ENCODE results near the gene HECA. TPM values are rescaled to one million over a fixed set of nuclear protein-coding genes. Genes with fewer than 3 reads are reported as not detected.
"Not testable (repeated sequence)": the region's sequence is repeated elsewhere in the genome, so short reads cannot be mapped to it uniquely, and the experiment has no call there.

The HECA gene
- total RNA-seq, 2 donors from 2014 or later: 46.7 to 58.3 TPM

DNA sequence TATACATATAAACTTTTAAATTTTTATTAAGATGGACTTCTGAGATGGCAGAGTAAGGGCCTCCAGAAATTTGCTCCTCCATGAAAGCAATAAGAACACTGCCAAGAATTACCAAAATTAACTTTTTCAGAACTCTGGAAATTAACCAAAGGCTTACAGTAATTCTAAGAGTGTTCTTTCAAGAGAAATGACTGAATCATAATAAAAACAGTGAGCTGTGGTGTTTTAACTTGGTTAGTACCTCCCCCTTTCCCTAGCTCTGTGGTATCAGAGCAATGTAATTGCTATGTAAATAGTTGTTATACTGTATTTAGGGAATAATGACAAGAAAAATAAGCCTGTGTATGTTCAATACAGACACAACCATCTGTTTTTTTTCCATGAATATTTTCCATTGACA lies 19.0 kb downstream of the HECA start:
- Histone ChIP-seq H3K9me3 (no peaks in the 10 kb centered on the region), H3K4me1 (ENCODE audit: control insufficient read depth in 1 of 2, low read depth in 2 of 2) (peaks cover 34 to 82% of the 10 kb centered on the region in 2 donors), H3K27me3 (replicated peaks; ENCODE audit: insufficient read depth) (no peaks in the 10 kb centered on the region), H3K36me3 (no peaks in the 10 kb centered on the region), H3K27ac (no peak overlapping the region), H3K4me3 (no peak overlapping the region)
- peak; percentile 55 for ATAC-seq (ENCODE audit: insufficient number of reproducible peaks, low FRiP score, low read depth)
- no peak for DNase-seq (ENCODE audit: low spot score)
- TF ChIP-seq, protein P1, sequence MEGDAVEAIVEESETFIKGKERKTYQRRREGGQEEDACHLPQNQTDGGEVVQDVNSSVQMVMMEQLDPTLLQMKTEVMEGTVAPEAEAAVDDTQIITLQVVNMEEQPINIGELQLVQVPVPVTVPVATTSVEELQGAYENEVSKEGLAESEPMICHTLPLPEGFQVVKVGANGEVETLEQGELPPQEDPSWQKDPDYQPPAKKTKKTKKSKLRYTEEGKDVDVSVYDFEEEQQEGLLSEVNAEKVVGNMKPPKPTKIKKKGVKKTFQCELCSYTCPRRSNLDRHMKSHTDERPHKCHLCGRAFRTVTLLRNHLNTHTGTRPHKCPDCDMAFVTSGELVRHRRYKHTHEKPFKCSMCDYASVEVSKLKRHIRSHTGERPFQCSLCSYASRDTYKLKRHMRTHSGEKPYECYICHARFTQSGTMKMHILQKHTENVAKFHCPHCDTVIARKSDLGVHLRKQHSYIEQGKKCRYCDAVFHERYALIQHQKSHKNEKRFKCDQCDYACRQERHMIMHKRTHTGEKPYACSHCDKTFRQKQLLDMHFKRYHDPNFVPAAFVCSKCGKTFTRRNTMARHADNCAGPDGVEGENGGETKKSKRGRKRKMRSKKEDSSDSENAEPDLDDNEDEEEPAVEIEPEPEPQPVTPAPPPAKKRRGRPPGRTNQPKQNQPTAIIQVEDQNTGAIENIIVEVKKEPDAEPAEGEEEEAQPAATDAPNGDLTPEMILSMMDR (IDR thresholded peaks at IDR 0.05): no peak

DNA sequence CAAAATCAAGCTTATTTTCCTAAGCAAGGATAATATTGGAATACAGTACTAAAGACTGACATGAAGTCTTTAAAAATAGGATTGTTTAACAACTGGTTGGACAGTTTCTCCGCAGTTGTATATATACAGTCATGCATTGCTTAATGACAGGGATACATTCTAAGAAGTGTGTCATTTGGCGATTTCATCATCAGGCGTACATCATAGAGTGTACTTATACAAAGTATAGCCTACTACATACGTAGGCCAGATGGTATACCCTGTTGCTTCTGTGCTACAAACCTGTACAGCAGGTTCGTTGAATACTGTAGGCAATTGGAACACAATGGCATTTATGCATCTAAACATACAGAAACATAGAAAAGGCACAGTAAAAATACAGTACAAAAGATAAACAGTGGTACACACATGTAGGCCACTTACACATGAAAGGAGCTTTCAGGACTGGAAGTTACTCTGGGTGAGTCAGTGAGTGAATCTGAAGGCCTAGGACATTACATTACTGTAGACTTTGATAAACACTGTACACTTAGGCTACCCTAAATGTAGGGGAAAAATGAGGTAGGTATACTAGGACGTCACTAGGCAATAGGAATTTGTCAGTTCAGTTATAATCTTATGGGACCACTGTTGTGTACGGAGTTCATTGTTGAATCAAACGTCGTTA lies 20.1 kb downstream of the HECA start:
- H3K4me3 ChIP-seq: no peak overlapping the region
- no peaks in the 10 kb centered on the region for H3K9me3 ChIP-seq
- H3K4me1 ChIP-seq (ENCODE audit: control insufficient read depth in 1 of 2, low read depth in 2 of 2): peaks cover 25 to 82% of the 10 kb centered on the region in 2 donors
- TF ChIP-seq, protein P1 (IDR thresholded peaks at IDR 0.05): no peak
- no peak for ATAC-seq (ENCODE audit: insufficient number of reproducible peaks, low FRiP score, low read depth)
- H3K36me3 ChIP-seq: no peaks in the 10 kb centered on the region
- no peak for DNase-seq (ENCODE audit: low spot score)
- no peaks in the 10 kb centered on the region for H3K27me3 ChIP-seq (replicated peaks; ENCODE audit: insufficient read depth)
- no peak overlapping the region for H3K27ac ChIP-seq

DNA sequence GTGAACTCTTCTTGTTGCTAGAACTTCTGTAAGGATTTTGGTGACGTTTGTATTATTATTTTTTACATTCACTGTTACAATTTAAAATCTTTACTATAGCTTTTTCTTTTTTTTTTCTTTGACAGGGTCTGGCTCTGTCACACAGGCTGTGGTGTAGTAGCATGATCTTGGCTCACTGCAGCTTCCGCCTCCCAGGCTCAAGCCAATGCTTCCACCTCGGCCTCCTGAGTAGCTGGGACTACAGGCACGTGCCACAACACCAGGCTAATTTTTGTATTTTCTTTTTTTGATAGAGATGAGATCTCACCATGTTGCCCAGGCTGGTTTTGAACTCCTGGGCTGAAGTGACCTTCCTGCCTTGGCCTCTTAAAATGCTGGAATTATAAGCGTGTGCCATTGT lies 21.2 kb downstream of the HECA start:
- TF ChIP-seq, protein P1 (IDR thresholded peaks at IDR 0.05): no peak
- DNase-seq (ENCODE audit: low spot score) (no peak), ATAC-seq (ENCODE audit: insufficient number of reproducible peaks, low FRiP score, low read depth) (no peak)
- H3K27ac ChIP-seq: no peak overlapping the region
- H3K9me3 ChIP-seq: no peaks in the 10 kb centered on the region
- H3K4me3 ChIP-seq: no peak overlapping the region
- no peaks in the 10 kb centered on the region for H3K27me3 ChIP-seq (replicated peaks; ENCODE audit: insufficient read depth)
- peaks cover 30 to 86% of the 10 kb centered on the region in 2 donors for H3K4me1 ChIP-seq (ENCODE audit: control insufficient read depth in 1 of 2, low read depth in 2 of 2)
- no peaks in the 10 kb centered on the region for H3K36me3 ChIP-seq

DNA sequence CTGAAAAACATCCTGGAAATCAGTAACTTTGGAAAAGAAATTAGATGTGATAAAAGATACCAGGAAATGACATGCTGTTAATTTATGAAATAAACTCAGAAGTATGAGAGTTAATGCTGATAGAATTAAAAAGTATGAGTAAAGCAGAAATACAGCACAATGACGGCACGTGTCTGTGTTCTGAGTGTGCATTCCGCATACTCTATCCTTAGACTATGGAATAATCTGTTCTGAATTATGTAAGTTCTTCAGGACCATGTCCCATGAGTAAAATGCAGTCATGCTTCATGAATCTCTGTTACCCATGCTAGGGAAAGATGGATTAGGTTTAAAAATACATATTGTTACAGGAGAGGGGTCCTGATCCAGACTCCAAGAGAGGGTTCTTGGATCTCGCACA lies 21.7 kb downstream of the HECA start:
- DNase-seq (ENCODE audit: low spot score) (no peak), ATAC-seq (ENCODE audit: insufficient number of reproducible peaks, low FRiP score, low read depth) (no peak)
- H3K4me1 ChIP-seq (ENCODE audit: control insufficient read depth in 1 of 2, low read depth in 2 of 2): peaks cover 32 to 86% of the 10 kb centered on the region in 2 donors
- H3K36me3 ChIP-seq: no peaks in the 10 kb centered on the region
- TF ChIP-seq, protein P1 (IDR thresholded peaks at IDR 0.05): no peak
- no peaks in the 10 kb centered on the region for H3K9me3 ChIP-seq
- H3K27ac ChIP-seq: no peak overlapping the region
- no peaks in the 10 kb centered on the region for H3K27me3 ChIP-seq (replicated peaks; ENCODE audit: insufficient read depth)
- H3K4me3 ChIP-seq: no peak overlapping the region

DNA sequence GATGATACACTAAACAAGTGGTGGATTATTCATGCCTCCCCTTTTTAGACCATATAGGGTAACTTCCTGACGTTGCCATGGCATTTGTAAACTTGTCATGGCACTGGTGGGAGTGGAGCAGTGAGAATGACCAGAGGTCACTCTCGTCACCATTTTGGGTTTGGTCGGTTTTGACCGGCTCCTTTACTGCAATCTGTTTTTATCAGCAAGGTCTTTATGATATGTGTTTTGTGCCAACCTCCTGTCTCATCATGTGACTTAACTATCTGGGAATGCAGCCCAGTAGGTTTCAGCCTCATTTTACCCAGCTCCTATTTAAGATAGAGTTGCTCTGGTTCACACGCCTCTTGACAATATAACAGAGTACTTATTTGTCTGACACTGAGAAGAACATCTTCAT lies 22.2 kb downstream of the HECA start:
- not testable (repeated sequence) for H3K36me3 ChIP-seq; H3K4me3 ChIP-seq; H3K27ac ChIP-seq; ATAC-seq (ENCODE audit: insufficient number of reproducible peaks, low FRiP score, low read depth); H3K9me3 ChIP-seq; H3K27me3 ChIP-seq (replicated peaks; ENCODE audit: insufficient read depth); DNase-seq (ENCODE audit: low spot score)
- H3K4me1 ChIP-seq (ENCODE audit: control insufficient read depth in 1 of 2, low read depth in 2 of 2): peaks cover 30 to 87% of the 10 kb centered on the region in 2 donors

DNA sequence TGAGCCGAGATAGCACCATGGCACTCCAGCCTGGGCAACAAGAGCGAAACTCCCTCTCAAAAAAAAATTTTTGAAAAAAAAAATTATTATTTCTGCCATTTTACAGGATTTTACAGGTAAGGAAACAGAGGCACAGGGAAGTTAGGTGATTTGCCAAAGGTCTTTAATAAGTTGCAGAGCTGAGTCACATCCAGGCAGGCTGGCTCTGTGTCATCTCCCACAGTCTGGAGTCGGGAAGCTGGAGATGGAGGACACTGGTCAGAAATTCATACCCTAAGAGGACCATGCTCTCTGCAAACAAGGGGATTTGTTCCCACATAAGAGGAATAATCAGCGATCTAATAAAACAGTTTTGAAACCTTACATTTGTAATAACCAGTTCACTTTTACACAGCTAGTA lies 24.1 kb downstream of the HECA start:
- peaks cover 13 to 76% of the 10 kb centered on the region in 2 donors for H3K4me1 ChIP-seq (ENCODE audit: control insufficient read depth in 1 of 2, low read depth in 2 of 2)
- no peak for ATAC-seq (ENCODE audit: insufficient number of reproducible peaks, low FRiP score, low read depth)
- no peak for DNase-seq (ENCODE audit: low spot score)

More for the DNA sequence above, 24.1 kb downstream of the HECA start:
- TF ChIP-seq, protein P1 (IDR thresholded peaks at IDR 0.05): no peak
- H3K36me3 ChIP-seq: no peaks in the 10 kb centered on the region
- H3K27ac ChIP-seq: no peak overlapping the region
- no peaks in the 10 kb centered on the region for H3K9me3 ChIP-seq
- no peak overlapping the region for H3K4me3 ChIP-seq
- H3K27me3 ChIP-seq (replicated peaks; ENCODE audit: insufficient read depth): no peaks in the 10 kb centered on the region
